Gastroesophageal sphincter (tissue), 3 donors: Measurements from ENCODE around the gene MLEC.

Experiments
- POLR2A ChIP-seq, 2 donors: fragments of 450-650 bp; IDR thresholded peaks; one replicate each; pipeline ENCODE4 v1.6.1; 2017; ENCODE audit warnings: antibody characterized with exemption in 2 of 2, mild to moderate bottlenecking in 2 of 2, moderate library complexity in 1 of 2
- TF ChIP-seq, protein P1 (sequence below), 4 experiments: fragments of 200-600 bp in 2 of 4; fragments of 450-650 bp in 2 of 4; sonication (generic) in 1 of 4; IDR thresholded peaks; one replicate each; pipeline ENCODE4 v1.5.1; 2017 to 2019; ENCODE audit warnings: antibody characterized with exemption in 4 of 4, mild to moderate bottlenecking in 2 of 4, moderate library complexity in 2 of 4

DNA sequence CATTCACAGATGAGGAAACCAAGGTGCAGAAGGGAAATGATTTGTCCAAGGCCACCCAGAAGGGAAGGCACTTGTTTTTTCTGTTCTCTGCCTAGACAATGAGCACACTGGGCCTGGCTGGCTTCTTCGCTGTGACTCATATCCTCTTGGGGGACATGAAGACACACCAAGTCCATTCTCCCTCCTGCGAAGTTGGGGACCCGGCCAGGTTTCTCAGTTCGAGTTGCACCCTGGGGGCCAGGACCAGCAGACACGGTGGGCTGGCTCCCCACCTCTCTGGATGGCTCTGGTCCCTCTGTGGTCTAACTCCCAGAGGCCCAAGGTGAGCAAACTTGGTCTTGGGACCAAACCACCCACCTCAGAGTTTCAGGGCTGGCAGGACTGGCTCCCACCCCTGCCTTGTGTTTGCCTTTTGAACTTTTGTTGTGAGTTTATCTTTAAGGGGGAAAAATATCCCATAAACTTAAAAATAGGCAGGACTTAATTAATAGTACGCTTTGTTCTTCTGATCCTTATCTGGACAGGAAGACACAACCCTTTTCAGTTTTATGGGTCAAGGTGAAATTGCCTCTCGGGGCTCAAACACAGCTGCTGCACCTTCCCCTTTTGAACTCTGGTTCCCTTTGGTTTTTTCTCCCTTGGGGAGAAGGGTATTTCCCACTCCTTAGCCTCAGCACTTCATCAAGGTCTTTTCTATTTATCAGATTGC lies 9.0 kb upstream of the MLEC start:
- TF ChIP-seq, protein P1, sequence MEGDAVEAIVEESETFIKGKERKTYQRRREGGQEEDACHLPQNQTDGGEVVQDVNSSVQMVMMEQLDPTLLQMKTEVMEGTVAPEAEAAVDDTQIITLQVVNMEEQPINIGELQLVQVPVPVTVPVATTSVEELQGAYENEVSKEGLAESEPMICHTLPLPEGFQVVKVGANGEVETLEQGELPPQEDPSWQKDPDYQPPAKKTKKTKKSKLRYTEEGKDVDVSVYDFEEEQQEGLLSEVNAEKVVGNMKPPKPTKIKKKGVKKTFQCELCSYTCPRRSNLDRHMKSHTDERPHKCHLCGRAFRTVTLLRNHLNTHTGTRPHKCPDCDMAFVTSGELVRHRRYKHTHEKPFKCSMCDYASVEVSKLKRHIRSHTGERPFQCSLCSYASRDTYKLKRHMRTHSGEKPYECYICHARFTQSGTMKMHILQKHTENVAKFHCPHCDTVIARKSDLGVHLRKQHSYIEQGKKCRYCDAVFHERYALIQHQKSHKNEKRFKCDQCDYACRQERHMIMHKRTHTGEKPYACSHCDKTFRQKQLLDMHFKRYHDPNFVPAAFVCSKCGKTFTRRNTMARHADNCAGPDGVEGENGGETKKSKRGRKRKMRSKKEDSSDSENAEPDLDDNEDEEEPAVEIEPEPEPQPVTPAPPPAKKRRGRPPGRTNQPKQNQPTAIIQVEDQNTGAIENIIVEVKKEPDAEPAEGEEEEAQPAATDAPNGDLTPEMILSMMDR (IDR thresholded peaks at IDR 0.05): no peak
- no peak for TF ChIP-seq POLR2A (IDR thresholded peaks at IDR 0.05)
